Measurements from ENCODE around the gene TAX1BP3.

GRCh38 chr17:3658784-3659449 is 9.5 kb downstream of the TAX1BP3 start:
- TF ChIP-seq CTCF (IDR thresholded peaks at IDR 0.05) (no peak), ELK1 (IDR thresholded peaks at IDR 0.05; ENCODE audit: low read depth, low read length) (no peak), POLR2A (IDR thresholded peaks at IDR 0.05; ENCODE audit: low read length) (no peak), RAD21 (conservative IDR thresholded peaks at IDR 0.05 in 1 of 2, IDR thresholded peaks at IDR 0.05 in 1 of 2) (no peak), CEBPB (IDR thresholded peaks at IDR 0.05) (no peak), EP300 (IDR thresholded peaks at IDR 0.05) (no peak), RFX5 (IDR thresholded peaks at IDR 0.05) (no peak)

All from A549 (cell line).